DMS 273 (cell line): ENCODE data around the gene FAM210A.

Experiments used
- DNase-seq: peaks from one replicate; lab custom pipeline; 2025; ENCODE audit not compliant: unreplicated experiment; lab: John Stamatoyannopoulos, UW

The FAM210A gene

DNA sequence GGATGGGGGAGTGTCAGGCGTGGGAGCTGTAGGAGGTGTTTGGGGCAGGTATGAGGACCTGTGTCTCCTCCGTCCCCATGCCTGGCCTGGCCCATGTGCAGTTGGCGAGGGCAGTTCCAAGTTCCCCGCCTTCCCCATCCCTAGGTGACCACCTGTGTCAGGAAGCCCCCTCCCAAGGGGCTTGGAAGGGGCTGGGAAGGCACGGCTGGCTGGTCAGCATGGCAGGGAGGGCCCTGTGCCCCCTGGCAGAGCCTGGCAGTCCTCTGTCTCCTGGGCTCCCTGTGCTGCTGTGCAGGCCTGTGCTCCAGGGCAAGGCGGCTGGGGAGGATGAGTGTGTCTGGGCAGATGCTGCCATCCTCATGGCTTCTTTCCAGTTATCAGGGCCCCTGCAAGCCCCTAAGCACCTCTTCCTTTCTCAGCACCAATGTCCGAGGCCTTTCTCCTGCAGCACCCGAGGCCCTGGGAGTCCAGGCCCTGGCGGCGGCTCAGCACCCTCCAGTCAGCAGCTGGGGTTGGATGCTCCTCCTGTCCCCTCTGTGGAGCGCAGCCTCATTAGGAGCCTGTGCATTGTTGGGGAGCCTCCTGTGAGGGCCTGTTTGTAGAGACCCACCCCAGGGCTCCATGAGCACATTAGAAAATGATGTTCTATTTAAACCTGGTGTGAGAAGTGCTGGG, 101.7 kb downstream of the FAM210A start:
- DNase-seq, result no peak

DNA sequence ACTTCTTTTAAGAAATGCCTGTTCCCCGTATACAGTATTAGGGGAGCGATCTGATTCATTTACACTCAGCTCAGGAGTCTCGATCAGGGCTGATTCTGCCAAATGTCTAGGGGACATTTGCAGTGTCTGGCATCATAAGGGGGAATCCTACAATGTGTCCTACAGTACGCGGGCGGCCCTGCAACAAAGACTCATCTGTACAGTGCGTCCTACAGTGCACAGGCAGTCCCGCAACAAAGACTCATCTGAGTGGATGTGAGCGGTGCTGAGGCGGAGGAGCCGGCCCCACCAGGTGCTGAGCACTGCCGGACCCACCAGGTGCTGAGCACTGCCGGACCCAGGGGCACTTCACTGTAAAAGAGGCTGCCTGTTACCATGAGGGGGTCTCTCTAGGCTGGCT, 102.5 kb downstream of the FAM210A start:
- no peak for DNase-seq

DNA sequence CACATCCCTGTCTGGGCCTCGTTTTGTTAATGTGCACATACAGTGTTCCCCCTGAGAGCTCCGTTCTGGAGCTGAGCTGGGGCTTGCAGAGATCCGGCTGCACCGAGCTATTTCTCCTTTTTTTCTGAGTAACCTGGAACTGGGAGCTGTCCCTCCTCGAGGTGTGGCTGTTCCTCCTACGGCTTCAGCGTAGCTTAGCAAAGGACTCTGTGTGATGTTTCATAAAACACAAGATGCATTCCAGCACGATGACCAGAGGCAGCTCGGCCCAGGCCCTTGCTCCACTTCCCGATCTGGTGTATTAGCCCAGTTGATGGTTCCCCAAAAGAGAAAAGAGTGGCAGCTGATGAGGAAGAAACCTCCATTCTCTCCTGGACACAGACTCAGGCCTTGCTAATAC, 103.0 kb downstream of the FAM210A start:
- DNase-seq, result no peak

DNA sequence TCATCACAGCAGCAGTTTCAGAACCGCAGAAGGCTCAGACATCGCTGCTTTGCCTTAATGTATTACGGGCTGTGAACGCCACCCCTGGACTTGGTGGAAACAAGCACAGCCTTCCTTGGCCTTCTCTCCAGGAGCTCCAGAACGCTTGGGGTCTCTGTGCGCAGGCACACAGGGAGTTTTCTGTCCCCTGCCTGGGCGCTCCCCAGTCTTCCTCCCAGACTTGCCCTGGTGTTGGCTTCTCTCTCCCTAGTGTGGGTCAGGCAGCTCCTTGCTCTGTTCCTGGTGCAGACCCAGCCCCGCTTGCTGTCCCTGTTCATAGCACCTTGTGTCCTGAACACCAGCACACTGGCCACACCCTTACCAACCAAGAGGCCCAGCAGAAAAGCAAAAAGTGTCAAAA, 103.6 kb downstream of the FAM210A start:
- no peak for DNase-seq

DNA sequence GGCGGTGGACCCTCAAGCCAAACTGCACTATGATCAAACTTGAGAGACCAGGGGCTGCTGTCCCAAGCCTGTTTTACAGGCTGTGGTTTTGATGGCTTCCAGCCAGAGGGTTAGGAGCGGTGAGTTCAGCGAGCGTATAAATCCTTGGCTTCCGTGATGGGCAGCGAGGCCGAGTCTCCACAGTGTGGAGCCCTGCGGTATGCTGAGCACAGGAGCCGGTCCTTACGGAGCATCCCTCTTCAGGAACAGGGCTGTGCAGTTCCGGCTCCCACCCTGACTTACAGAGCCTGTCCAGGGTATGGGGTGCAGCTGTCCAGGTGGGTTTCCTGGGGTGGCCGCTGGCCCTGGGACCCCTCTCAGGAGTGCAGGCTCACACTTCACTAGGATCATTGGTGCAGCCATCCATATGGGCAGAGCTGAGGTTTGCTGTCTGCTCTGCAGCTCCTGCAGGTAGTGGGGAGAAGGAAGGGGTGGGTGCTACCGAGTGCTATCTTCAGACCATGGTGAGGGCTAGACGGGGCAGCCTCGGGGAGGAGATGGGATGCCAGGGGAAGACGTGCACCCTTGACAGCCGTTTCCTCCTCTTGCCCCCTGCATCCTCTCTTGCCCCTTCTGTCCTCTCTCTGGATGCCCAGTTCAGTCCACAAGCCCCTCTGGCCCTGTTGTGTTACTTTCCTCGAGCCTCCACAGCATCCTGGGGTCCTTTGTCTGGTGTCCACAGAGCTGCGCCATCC, 104.3 kb downstream of the FAM210A start:
- DNase-seq, result no peak

GRCh38 chr18:13621446-13621849, 104.9 kb downstream of the FAM210A start:
- DNase-seq, result no peak

DNA sequence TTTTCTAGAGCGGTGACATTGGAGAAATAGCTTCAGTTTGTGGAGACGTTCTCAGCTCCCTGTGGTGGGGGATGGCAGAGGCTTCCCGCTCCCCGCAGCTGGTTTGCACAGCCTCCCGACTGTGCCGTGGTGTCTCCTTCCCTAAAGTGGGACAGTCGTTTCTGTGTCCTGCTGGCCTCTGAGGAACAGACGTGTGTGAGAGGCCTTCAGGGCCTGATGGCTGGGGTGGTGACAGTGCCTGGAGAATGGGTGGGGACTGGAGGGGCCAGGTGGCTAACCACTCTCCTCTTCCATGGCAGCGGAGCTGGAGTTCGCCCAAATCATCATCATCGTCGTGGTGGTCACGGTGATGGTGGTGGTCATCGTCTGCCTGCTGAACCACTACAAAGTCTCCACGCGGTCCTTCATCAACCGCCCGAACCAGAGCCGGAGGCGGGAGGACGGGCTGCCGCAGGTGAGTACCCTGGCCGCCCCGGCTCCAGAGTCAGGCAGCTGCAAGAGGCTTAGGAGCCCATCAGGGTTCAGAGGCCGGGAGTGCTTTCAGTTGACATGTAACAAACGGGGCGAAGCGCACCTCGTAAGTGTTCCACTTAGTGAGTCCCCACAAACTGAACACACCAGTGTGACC, 105.4 kb downstream of the FAM210A start:
- no peak for DNase-seq

DNA sequence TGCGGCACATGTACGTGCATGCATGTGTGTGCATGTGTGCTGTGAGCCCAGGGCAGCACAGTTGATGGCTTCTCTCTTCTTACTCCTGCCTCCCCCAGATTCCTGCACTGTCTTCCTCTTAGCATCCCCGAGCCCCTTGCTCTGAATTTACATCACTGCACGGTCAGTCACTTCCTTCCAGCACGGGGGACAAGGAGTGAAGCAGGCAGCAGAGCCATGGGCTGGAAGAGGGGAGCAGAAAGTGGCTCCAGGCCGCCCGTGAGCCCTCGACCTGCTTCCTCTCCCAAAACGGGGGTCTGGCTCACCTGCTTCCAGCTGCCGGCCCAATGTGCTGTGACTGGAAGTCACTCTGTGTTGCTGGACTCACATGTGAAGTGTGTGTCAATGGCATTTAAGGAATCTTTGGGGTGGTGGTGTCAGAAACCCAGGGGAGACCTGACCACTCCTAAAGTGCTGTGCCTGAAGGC, 106.1 kb downstream of the FAM210A start:
- DNase-seq, result no peak

DNA sequence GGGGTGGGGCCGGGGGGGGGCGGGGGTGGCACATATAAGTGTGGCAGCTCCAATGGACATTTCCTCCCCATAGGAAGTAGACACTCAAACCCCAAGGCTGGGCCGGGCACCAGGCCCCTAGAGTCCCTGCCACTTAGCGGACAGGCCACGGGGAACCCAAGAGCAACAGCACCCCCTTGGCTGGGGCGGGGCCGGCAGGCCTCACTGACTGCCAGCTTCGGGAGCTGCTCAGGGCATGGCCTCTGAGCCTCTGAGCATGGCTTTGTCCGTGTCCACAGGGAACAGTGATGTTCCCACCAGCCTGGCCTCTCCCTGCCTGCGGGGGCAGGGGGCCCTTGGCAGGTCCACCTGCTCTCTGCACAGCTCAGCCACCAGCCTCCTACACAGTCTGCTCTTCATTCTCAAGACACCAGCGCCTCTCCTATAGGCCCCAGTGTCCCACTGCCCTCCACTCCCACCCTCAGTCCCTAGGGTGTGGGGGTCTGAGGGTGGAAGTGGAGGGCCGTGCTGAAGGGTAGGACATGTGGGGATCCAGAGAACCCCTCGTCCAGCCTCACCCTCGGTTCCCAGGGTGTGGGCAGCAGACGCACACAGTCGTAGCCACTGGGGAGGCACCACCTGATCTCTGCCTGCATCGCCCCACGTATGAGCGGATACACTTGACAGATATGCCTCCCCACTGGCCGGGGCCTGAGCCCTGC, 106.7 kb downstream of the FAM210A start:
- no peak for DNase-seq

GRCh38 chr18:13618760-13619438, 107.5 kb downstream of the FAM210A start:
- DNase-seq, result no peak

GRCh38 chr18:13617826-13618515, 108.4 kb downstream of the FAM210A start:
- DNase-seq, result no peak

GRCh38 chr18:13616525-13617035, 109.8 kb downstream of the FAM210A start:
- no peak for DNase-seq

DNA sequence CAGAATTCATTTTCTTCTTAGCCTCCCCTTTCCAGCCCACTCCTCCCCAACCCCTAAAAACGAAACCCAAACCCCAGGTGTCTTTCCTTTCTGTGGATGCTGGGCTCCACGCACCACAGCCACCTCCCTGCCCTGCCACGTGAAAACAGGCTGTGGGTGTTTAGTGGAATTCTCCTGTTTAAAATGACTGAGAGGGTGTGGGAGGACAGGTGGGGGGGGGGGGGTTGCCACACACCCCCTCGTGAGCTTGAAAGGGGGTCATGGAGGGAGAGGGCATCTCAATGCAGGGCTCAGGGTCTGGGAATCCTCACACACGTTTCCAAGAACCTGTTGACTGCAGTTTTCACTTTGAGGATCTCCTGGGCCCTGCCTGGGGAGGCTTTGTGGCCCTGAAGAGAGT, 110.3 kb downstream of the FAM210A start:
- DNase-seq, result no peak

GRCh38 chr18:13615432-13615861, 110.9 kb downstream of the FAM210A start:
- no peak for DNase-seq

GRCh38 chr18:13614641-13615288, 111.6 kb downstream of the FAM210A start:
- no peak for DNase-seq

DNA sequence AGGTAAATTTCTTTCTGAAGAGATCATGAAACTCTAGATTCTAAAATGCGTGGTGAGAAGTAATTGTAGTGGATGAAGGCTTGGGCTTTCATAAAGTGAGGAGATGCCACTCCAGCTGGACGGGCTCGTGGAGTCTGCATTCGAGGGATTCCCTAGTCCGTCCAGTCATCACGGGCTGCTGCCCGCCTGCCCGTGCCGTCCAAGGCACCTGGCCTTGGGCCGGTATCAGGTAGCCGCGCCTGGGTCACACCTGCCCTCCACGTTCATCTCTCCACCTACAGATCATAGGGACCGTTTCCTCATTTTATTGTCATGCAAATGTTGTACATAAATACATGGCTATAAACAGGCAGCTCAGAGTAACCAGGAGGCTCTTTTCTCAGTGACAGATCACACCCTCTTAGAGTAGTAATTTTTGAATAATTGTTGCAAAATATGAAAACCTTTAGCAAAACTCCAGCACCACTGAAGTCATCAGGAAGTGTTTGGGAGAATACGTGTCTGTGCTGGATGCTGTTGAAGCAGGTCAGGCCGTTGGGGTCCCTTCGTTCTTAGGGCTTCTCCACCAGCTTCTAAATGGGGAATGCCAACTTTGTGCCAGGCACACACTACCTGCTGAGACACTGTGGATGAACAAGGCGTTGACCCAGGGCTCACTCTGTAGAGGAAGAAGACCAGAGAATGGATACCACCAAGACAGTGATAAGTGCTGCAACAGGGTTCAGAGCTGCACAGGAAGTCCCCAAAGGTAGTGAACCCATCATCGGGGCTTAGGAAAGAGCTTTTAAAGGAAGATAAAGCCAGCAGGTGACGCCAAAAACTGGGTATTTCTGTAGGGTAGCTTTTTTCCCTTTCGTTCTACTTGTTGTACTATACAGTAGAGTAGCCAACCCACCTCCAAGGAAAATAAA, 112.5 kb downstream of the FAM210A start:
- DNase-seq, result no peak
